ENCODE results near the gene GSC2. TPM values are rescaled to one million over a fixed set of nuclear protein-coding genes. Genes with fewer than 3 reads are reported as not detected.

The GSC2 gene
- total RNA-seq, 1 experiment from 2014 or later: not detected

- H3K4me3 ChIP-seq (ENCODE audit: low read depth, low read length): no peak overlapping the region
- H3K27ac Mint-ChIP-seq (ENCODE audit: unreplicated experiment): no peak overlapping the region
- ChIA-PET CTCF (no interaction called here), POLR2A (no interaction called here)
- no peaks in the 10 kb centered on the region for H3K27me3 ChIP-seq (replicated peaks; ENCODE audit: control insufficient read depth, insufficient read depth, low read length)
- no peak for TF ChIP-seq CTCF (IDR thresholded peaks at IDR 0.05; ENCODE audit: insufficient read depth in 1 of 2, low read depth in 1 of 2, low read length in 1 of 2, severe bottlenecking in 1 of 2, unreplicated experiment in 1 of 2)
- no peaks in the 10 kb centered on the region for H3K4me1 ChIP-seq
- H3K4me3 Mint-ChIP-seq (ENCODE audit: unreplicated experiment): no peak overlapping the region
- BruUV-seq (replicated peaks): no TSS peak
- H3K36me3 Mint-ChIP-seq (ENCODE audit: insufficient read depth, unreplicated experiment): peaks cover 34% of the 10 kb centered on the region
- intact Hi-C loops (cut with micrococcal nuclease; ENCODE audit: unreplicated experiment): no loop called here
- no peaks in the 10 kb centered on the region for H3K36me3 ChIP-seq (ENCODE audit: control insufficient read depth, insufficient read depth, low read length)
- H3K9me3 ChIP-seq: no peaks in the 10 kb centered on the region
- no peaks in the 10 kb centered on the region for H3K4me1 Mint-ChIP-seq (ENCODE audit: low read depth, unreplicated experiment)
- H3K9me3 Mint-ChIP-seq (ENCODE audit: unreplicated experiment): no peaks in the 10 kb centered on the region
- no peaks in the 10 kb centered on the region for H3K27me3 Mint-ChIP-seq (ENCODE audit: insufficient read depth, unreplicated experiment)
- no peak for DNase-seq
These were observed 52.6 kb downstream of the GSC2 start for GRCh38 chr22:19097518-19097917.

Other genes starting within 250 kb of the GSC2 start
- gene DGCR6, start 244.0 kb downstream of the GSC2 start, total RNA-seq (2022): 3.8 and 5.9 TPM in 2 replicates
- 39.0 and 47.9 TPM in 2 replicates for gene PRODH, start 214.0 kb downstream of the GSC2 start, total RNA-seq (2022)
- gene DGCR2, start 27.9 kb downstream of the GSC2 start, total RNA-seq (2022): 65.6 and 67.9 TPM in 2 replicates
- gene TSSK2, start 19.0 kb downstream of the GSC2 start, total RNA-seq (2022): not detected in 2 replicates
- gene ESS2, start 5.6 kb downstream of the GSC2 start, total RNA-seq (2022): 16.6 and 16.9 TPM in 2 replicates
- gene SLC25A1, start 28.4 kb upstream of the GSC2 start, total RNA-seq (2022): 142 and 155 TPM in 2 replicates
- 7.8 and 7.9 TPM in 2 replicates for gene CLTCL1, start 141.4 kb upstream of the GSC2 start, total RNA-seq (2022)

All from Caco-2 (cell line).